ENCODE measurements around the gene ARL16. TPM values are rescaled to one million over a fixed set of nuclear protein-coding genes. Genes with fewer than 3 reads are reported as not detected.

The ARL16 gene
- total RNA-seq, 1 donor from 2014 or later, result 46.3 TPM

- Mint-ChIP-seq H3K4me3 (ENCODE audit: unreplicated experiment) (no peak overlapping the region), H3K4me1 (ENCODE audit: unreplicated experiment) (peaks cover 6% of the 10 kb centered on the region), H3K9me3 (ENCODE audit: unreplicated experiment) (no peaks in the 10 kb centered on the region), H3K36me3 (ENCODE audit: unreplicated experiment) (no peaks in the 10 kb centered on the region), H3K27ac (ENCODE audit: unreplicated experiment) (no peak overlapping the region), H3K27me3 (ENCODE audit: unreplicated experiment) (peaks cover 5% of the 10 kb centered on the region)
- TF ChIP-seq CTCF (IDR thresholded peaks at IDR 0.05), result no peak
- no peak for DNase-seq (ENCODE audit: extremely low spot score, unreplicated experiment)
Observed at GRCh38 chr17:81723651-81724209, 40.1 kb upstream of the ARL16 start.

GRCh38 chr17:81722184-81723120, 38.9 kb upstream of the ARL16 start:
- H3K36me3 Mint-ChIP-seq (ENCODE audit: unreplicated experiment), result no peaks in the 10 kb centered on the region
- H3K4me3 Mint-ChIP-seq (ENCODE audit: unreplicated experiment), result no peak overlapping the region
- H3K9me3 Mint-ChIP-seq (ENCODE audit: unreplicated experiment), result no peaks in the 10 kb centered on the region
- no peak overlapping the region for H3K27ac Mint-ChIP-seq (ENCODE audit: unreplicated experiment)
- TF ChIP-seq CTCF (IDR thresholded peaks at IDR 0.05), result no peak
- DNase-seq (ENCODE audit: extremely low spot score, unreplicated experiment), result peak; percentile 82
- peaks cover 6% of the 10 kb centered on the region for H3K4me1 Mint-ChIP-seq (ENCODE audit: unreplicated experiment)
- H3K27me3 Mint-ChIP-seq (ENCODE audit: unreplicated experiment), result peaks cover 5% of the 10 kb centered on the region

- DNase-seq (ENCODE audit: extremely low spot score, unreplicated experiment), result peak; percentile 84
- no peak overlapping the region for H3K27ac Mint-ChIP-seq (ENCODE audit: unreplicated experiment)
- no peak for TF ChIP-seq CTCF (IDR thresholded peaks at IDR 0.05)
- H3K9me3 Mint-ChIP-seq (ENCODE audit: unreplicated experiment), result no peaks in the 10 kb centered on the region
- no peaks in the 10 kb centered on the region for H3K36me3 Mint-ChIP-seq (ENCODE audit: unreplicated experiment)
- H3K27me3 Mint-ChIP-seq (ENCODE audit: unreplicated experiment), result peaks cover 5% of the 10 kb centered on the region
- H3K4me3 Mint-ChIP-seq (ENCODE audit: unreplicated experiment), result no peak overlapping the region
- peaks cover 6% of the 10 kb centered on the region for H3K4me1 Mint-ChIP-seq (ENCODE audit: unreplicated experiment)
Observed at GRCh38 chr17:81720267-81721071, 36.9 kb upstream of the ARL16 start.

- peak; percentile 82 for DNase-seq (ENCODE audit: extremely low spot score, unreplicated experiment)
- no peak overlapping the region for H3K4me3 Mint-ChIP-seq (ENCODE audit: unreplicated experiment)
- no peak overlapping the region for H3K27ac Mint-ChIP-seq (ENCODE audit: unreplicated experiment)
- no peaks in the 10 kb centered on the region for H3K36me3 Mint-ChIP-seq (ENCODE audit: unreplicated experiment)
- no peak for TF ChIP-seq CTCF (IDR thresholded peaks at IDR 0.05)
- no peaks in the 10 kb centered on the region for H3K9me3 Mint-ChIP-seq (ENCODE audit: unreplicated experiment)
- H3K27me3 Mint-ChIP-seq (ENCODE audit: unreplicated experiment), result peaks cover 5% of the 10 kb centered on the region
- peaks cover 6% of the 10 kb centered on the region for H3K4me1 Mint-ChIP-seq (ENCODE audit: unreplicated experiment)
Observed at GRCh38 chr17:81719410-81720266, 36.0 kb upstream of the ARL16 start.

All from osteocyte (in vitro differentiated cells).